Gastroesophageal sphincter (tissue), 3 donors: ENCODE measurements around the gene ZNG1C.
"Not testable (repeated sequence)": the region's sequence is repeated elsewhere in the genome, so short reads cannot be mapped to it uniquely, and the experiment has no call there.

ENCODE experiments used
- CTCF ChIP-seq, 4 experiments: fragments of 200-600 bp in 2 of 4; fragments of 450-650 bp in 2 of 4; sonication (generic) in 1 of 4; IDR thresholded peaks; one replicate each; pipeline ENCODE4 v1.5.1; 2017 to 2019; ENCODE audit warnings: antibody characterized with exemption in 4 of 4, mild to moderate bottlenecking in 2 of 4, moderate library complexity in 2 of 4
- EP300 ChIP-seq: sonication (generic); formaldehyde crosslinking; IDR thresholded peaks from one replicate; pipeline ENCODE4 v1.6.1; 2017; ENCODE audit warnings: antibody characterized with exemption, mild to moderate bottlenecking
- POLR2A ChIP-seq, 2 donors: fragments of 450-650 bp; IDR thresholded peaks; one replicate each; pipeline ENCODE4 v1.6.1; 2017; ENCODE audit warnings: antibody characterized with exemption in 2 of 2, mild to moderate bottlenecking in 2 of 2, moderate library complexity in 1 of 2
- POLR2AphosphoS5 ChIP-seq: sonication (generic); formaldehyde crosslinking; IDR thresholded peaks from one replicate; pipeline ENCODE4 v1.6.1; 2017; ENCODE audit warnings: antibody characterized with exemption

- not testable (repeated sequence) for TF ChIP-seq CTCF (IDR thresholded peaks at IDR 0.05); POLR2A (IDR thresholded peaks at IDR 0.05); POLR2AphosphoS5; EP300
These were observed 88.9 kb downstream of the ZNG1C start for GRCh38 chr9:68330531-68331173.
